ENCODE results near the gene PIH1D1. TPM values are rescaled to one million over a fixed set of nuclear protein-coding genes. Genes with fewer than 3 reads are reported as not detected.
A peak's percentile ranks its signal among the peaks of the same experiment; 100 is the strongest.

The PIH1D1 gene
- total RNA-seq, 1 donor from 2014 or later, result 78.8 TPM

- Mint-ChIP-seq H3K9me3 (ENCODE audit: unreplicated experiment) (no peaks in the 10 kb centered on the region), H3K4me3 (ENCODE audit: unreplicated experiment) (no peak overlapping the region), H3K4me1 (ENCODE audit: unreplicated experiment) (no peaks in the 10 kb centered on the region), H3K36me3 (ENCODE audit: low read depth, unreplicated experiment) (peaks cover 15% of the 10 kb centered on the region), H3K27me3 (ENCODE audit: unreplicated experiment) (peaks cover 41% of the 10 kb centered on the region), H3K27ac (ENCODE audit: unreplicated experiment) (no peak overlapping the region)
- no peak for DNase-seq (ENCODE audit: low spot score)
- no peak for TF ChIP-seq CTCF (IDR thresholded peaks at IDR 0.05; ENCODE audit: unreplicated experiment)
These were observed 19.2 kb downstream of the PIH1D1 start for GRCh38 chr19:49432141-49433073.

GRCh38 chr19:49431330-49431749, 20.3 kb downstream of the PIH1D1 start:
- peaks cover 46% of the 10 kb centered on the region for H3K27me3 Mint-ChIP-seq (ENCODE audit: unreplicated experiment)
- DNase-seq (ENCODE audit: low spot score), result no peak
- no peak overlapping the region for H3K27ac Mint-ChIP-seq (ENCODE audit: unreplicated experiment)
- peaks cover 23% of the 10 kb centered on the region for H3K36me3 Mint-ChIP-seq (ENCODE audit: low read depth, unreplicated experiment)
- TF ChIP-seq CTCF (IDR thresholded peaks at IDR 0.05; ENCODE audit: unreplicated experiment), result no peak
- H3K4me1 Mint-ChIP-seq (ENCODE audit: unreplicated experiment), result peaks cover 9% of the 10 kb centered on the region
- no peak overlapping the region for H3K4me3 Mint-ChIP-seq (ENCODE audit: unreplicated experiment)
- no peaks in the 10 kb centered on the region for H3K9me3 Mint-ChIP-seq (ENCODE audit: unreplicated experiment)

GRCh38 chr19:49430678-49431329, 20.8 kb downstream of the PIH1D1 start:
- H3K27ac Mint-ChIP-seq (ENCODE audit: unreplicated experiment), result no peak overlapping the region
- TF ChIP-seq CTCF (IDR thresholded peaks at IDR 0.05; ENCODE audit: unreplicated experiment), result peak; percentile 14
- H3K27me3 Mint-ChIP-seq (ENCODE audit: unreplicated experiment), result peaks cover 43% of the 10 kb centered on the region
- no peaks in the 10 kb centered on the region for H3K9me3 Mint-ChIP-seq (ENCODE audit: unreplicated experiment)
- DNase-seq (ENCODE audit: low spot score), result no peak
- H3K36me3 Mint-ChIP-seq (ENCODE audit: low read depth, unreplicated experiment), result peaks cover 23% of the 10 kb centered on the region
- no peak overlapping the region for H3K4me3 Mint-ChIP-seq (ENCODE audit: unreplicated experiment)
- peaks cover 10% of the 10 kb centered on the region for H3K4me1 Mint-ChIP-seq (ENCODE audit: unreplicated experiment)

GRCh38 chr19:49430172-49430677, 21.4 kb downstream of the PIH1D1 start:
- no peak for DNase-seq (ENCODE audit: low spot score)
- H3K4me3 Mint-ChIP-seq (ENCODE audit: unreplicated experiment), result no peak overlapping the region
- H3K4me1 Mint-ChIP-seq (ENCODE audit: unreplicated experiment), result peaks cover 13% of the 10 kb centered on the region
- H3K27me3 Mint-ChIP-seq (ENCODE audit: unreplicated experiment), result peaks cover 37% of the 10 kb centered on the region
- no peaks in the 10 kb centered on the region for H3K9me3 Mint-ChIP-seq (ENCODE audit: unreplicated experiment)
- no peak for TF ChIP-seq CTCF (IDR thresholded peaks at IDR 0.05; ENCODE audit: unreplicated experiment)
- no peak overlapping the region for H3K27ac Mint-ChIP-seq (ENCODE audit: unreplicated experiment)
- peaks cover 19% of the 10 kb centered on the region for H3K36me3 Mint-ChIP-seq (ENCODE audit: low read depth, unreplicated experiment)
